Gastroesophageal sphincter (tissue), 3 donors: ENCODE data around the gene CHI3L1.
A peak's percentile ranks its signal among the peaks of the same experiment; 100 is the strongest.

ENCODE experiments used
- POLR2A ChIP-seq, 2 donors: fragments of 450-650 bp; IDR thresholded peaks; one replicate each; pipeline ENCODE4 v1.6.1; 2017; ENCODE audit warnings: antibody characterized with exemption in 2 of 2, mild to moderate bottlenecking in 2 of 2, moderate library complexity in 1 of 2
- POLR2AphosphoS5 ChIP-seq: sonication (generic); formaldehyde crosslinking; IDR thresholded peaks from one replicate; pipeline ENCODE4 v1.6.1; 2017; ENCODE audit warnings: antibody characterized with exemption
- TF ChIP-seq, protein P1 (sequence below), 4 experiments: fragments of 200-600 bp in 2 of 4; fragments of 450-650 bp in 2 of 4; sonication (generic) in 1 of 4; IDR thresholded peaks; one replicate each; pipeline ENCODE4 v1.5.1; 2017 to 2019; ENCODE audit warnings: antibody characterized with exemption in 4 of 4, mild to moderate bottlenecking in 2 of 4, moderate library complexity in 2 of 4

DNA sequence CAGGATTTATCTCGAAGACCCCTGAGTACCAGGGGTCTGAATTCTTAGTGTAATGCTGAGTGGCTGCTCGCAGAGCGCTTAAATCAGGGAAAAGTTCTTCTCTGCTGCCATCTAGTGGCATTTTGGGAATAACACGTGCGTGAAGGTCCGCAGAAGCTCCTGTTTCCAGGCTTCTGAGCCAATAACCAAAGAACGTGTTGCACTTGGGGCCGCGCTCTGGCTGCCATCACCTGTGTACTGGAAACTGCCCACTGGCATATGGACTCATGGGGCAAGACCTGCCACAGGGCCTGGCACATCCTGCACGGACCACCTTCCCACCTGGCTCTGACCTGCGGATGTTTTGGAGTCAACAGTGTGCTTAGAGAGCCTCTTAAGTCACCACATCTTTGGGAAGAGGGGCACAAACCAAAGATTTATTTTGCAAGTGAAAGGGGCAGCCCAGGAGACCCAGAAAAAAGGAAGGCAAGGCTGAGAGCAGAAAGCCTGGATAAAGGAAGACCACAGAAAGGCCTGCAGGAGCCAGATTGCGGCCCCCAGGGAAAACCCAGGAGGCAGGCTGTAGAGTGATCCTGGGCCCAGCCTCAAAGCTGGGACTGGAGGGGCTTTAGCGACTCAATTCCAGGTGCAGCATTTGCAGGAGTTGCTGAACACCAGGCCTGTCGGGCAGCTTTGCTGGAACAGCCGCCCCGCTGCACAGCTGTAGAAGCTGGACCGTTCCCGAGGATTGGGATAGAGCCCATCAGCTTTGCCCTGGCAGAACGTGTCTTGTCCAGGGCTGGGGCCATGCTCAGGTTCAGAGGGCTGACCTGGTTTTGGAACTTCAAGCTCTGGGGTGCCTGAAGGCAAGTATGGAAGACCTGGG lies 30.0 kb upstream of the CHI3L1 start:
- TF ChIP-seq, protein P1, sequence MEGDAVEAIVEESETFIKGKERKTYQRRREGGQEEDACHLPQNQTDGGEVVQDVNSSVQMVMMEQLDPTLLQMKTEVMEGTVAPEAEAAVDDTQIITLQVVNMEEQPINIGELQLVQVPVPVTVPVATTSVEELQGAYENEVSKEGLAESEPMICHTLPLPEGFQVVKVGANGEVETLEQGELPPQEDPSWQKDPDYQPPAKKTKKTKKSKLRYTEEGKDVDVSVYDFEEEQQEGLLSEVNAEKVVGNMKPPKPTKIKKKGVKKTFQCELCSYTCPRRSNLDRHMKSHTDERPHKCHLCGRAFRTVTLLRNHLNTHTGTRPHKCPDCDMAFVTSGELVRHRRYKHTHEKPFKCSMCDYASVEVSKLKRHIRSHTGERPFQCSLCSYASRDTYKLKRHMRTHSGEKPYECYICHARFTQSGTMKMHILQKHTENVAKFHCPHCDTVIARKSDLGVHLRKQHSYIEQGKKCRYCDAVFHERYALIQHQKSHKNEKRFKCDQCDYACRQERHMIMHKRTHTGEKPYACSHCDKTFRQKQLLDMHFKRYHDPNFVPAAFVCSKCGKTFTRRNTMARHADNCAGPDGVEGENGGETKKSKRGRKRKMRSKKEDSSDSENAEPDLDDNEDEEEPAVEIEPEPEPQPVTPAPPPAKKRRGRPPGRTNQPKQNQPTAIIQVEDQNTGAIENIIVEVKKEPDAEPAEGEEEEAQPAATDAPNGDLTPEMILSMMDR (IDR thresholded peaks at IDR 0.05): peak in 3 of 4 experiments; percentile 78 to 83 (median 81)
- TF ChIP-seq POLR2A (IDR thresholded peaks at IDR 0.05) (no peak), POLR2AphosphoS5 (no peak)
